Endothelial cell (in vitro differentiated cells): ENCODE data around the gene SULT1A2. TPM values are rescaled to one million over a fixed set of nuclear protein-coding genes. Genes with fewer than 3 reads are reported as not detected.

ENCODE experiments used
- DNase-seq: peaks from one replicate; pipeline ENCODE4 v3.0.0; 2021; ENCODE audit warnings: low spot score
- H3K27ac Mint-ChIP-seq: one replicate; pipeline ENCODE4 v1.8.0; 2021; ENCODE audit warnings: mixed read lengths, inconsistent platforms; ENCODE audit not compliant: unreplicated experiment
- H3K27me3 Mint-ChIP-seq: one replicate; pipeline ENCODE4 v1.8.0; 2021; ENCODE audit warnings: mild to moderate bottlenecking, moderate library complexity, mixed read lengths, inconsistent platforms; ENCODE audit not compliant: unreplicated experiment
- H3K36me3 Mint-ChIP-seq: one replicate; pipeline ENCODE4 v1.8.0; 2021; ENCODE audit warnings: mild to moderate bottlenecking, low read depth, mixed read lengths, inconsistent platforms; ENCODE audit not compliant: unreplicated experiment
- H3K4me1 Mint-ChIP-seq: one replicate; pipeline ENCODE4 v1.8.0; 2021; ENCODE audit warnings: mild to moderate bottlenecking, mixed read lengths, inconsistent platforms; ENCODE audit not compliant: unreplicated experiment
- H3K4me3 Mint-ChIP-seq: one replicate; pipeline ENCODE4 v1.8.0; 2021; ENCODE audit warnings: mild to moderate bottlenecking, mixed read lengths, inconsistent platforms; ENCODE audit not compliant: unreplicated experiment
- H3K9me3 Mint-ChIP-seq: one replicate; pipeline ENCODE4 v1.8.0; 2021; ENCODE audit warnings: mixed read lengths, inconsistent platforms; ENCODE audit not compliant: unreplicated experiment
- CTCF ChIP-seq: fragments of 200-600 bp; sonication (generic); IDR thresholded peaks from one replicate; pipeline ENCODE4 v1.5.0; 2021; ENCODE audit warnings: antibody characterized with exemption; ENCODE audit not compliant: unreplicated experiment
- total RNA-seq: library from RNA; stranded (reverse); fragmentation: NEBNext Ultra II Directional; extraction: Animal tissue kit (Norgen Biotek cat#: 25700); gene quantifications from one replicate; pipeline ENCODE4 v1.2.1, GENCODE V29; 2021; ENCODE audit not compliant: unreplicated experiment

The SULT1A2 gene
- total RNA-seq, 1 donor from 2014 or later = 2.8 TPM

- H3K9me3 Mint-ChIP-seq = no peaks in the 10 kb centered on the region
- TF ChIP-seq CTCF = no peak
- DNase-seq = no peak
- H3K36me3 Mint-ChIP-seq = peaks cover 19% of the 10 kb centered on the region
- H3K27me3 Mint-ChIP-seq = no peaks in the 10 kb centered on the region
- no peak overlapping the region for H3K27ac Mint-ChIP-seq
- H3K4me3 Mint-ChIP-seq = no peak overlapping the region
- peaks cover 9% of the 10 kb centered on the region for H3K4me1 Mint-ChIP-seq
Observed at GRCh38 chr16:28561557-28562187, 35.2 kb downstream of the SULT1A2 start.

- H3K36me3 Mint-ChIP-seq = peaks cover 11% of the 10 kb centered on the region
- peaks cover 1% of the 10 kb centered on the region for H3K27me3 Mint-ChIP-seq
- H3K4me3 Mint-ChIP-seq = peak overlapping the region; percentile 10
- no peaks in the 10 kb centered on the region for H3K9me3 Mint-ChIP-seq
- no peak for DNase-seq
- peaks cover 14% of the 10 kb centered on the region for H3K4me1 Mint-ChIP-seq
- no peak overlapping the region for H3K27ac Mint-ChIP-seq
- no peak for TF ChIP-seq CTCF
Observed at GRCh38 chr16:28558456-28558855, 38.4 kb downstream of the SULT1A2 start.

GRCh38 chr16:28556914-28557320 is 39.9 kb downstream of the SULT1A2 start:
- Mint-ChIP-seq H3K36me3 (peaks cover 11% of the 10 kb centered on the region), H3K27me3 (peaks cover 1% of the 10 kb centered on the region), H3K4me1 (peaks cover 12% of the 10 kb centered on the region), H3K9me3 (no peaks in the 10 kb centered on the region), H3K4me3 (no peak overlapping the region), H3K27ac (no peak overlapping the region)
- TF ChIP-seq CTCF = no peak
- DNase-seq = no peak

- H3K4me3 Mint-ChIP-seq = no peak overlapping the region
- peaks cover 5% of the 10 kb centered on the region for H3K4me1 Mint-ChIP-seq
- H3K9me3 Mint-ChIP-seq = no peaks in the 10 kb centered on the region
- no peak for DNase-seq
- no peak for TF ChIP-seq CTCF
- H3K27me3 Mint-ChIP-seq = peaks cover 1% of the 10 kb centered on the region
- no peak overlapping the region for H3K27ac Mint-ChIP-seq
- peaks cover 11% of the 10 kb centered on the region for H3K36me3 Mint-ChIP-seq
Observed at GRCh38 chr16:28555561-28555960, 41.3 kb downstream of the SULT1A2 start.

GRCh38 chr16:28554634-28555423 is 42.0 kb downstream of the SULT1A2 start:
- DNase-seq = no peak
- Mint-ChIP-seq H3K27ac (no peak overlapping the region), H3K27me3 (peaks cover 1% of the 10 kb centered on the region), H3K36me3 (peaks cover 11% of the 10 kb centered on the region), H3K4me1 (peaks cover 5% of the 10 kb centered on the region), H3K9me3 (no peaks in the 10 kb centered on the region), H3K4me3 (peak overlapping the region; percentile 92)
- TF ChIP-seq CTCF = no peak
